GM12878 (cell line): Measurements from ENCODE around the gene DLAT. TPM values are rescaled to one million over a fixed set of nuclear protein-coding genes. Genes with fewer than 3 reads are reported as not detected.

Source experiments
- CBX3 ChIP-seq: fragments of 200-600 bp; sonication (generic); IDR thresholded peaks from 2 replicates; pipeline ENCODE4 v1.6.1; 2016; ENCODE audit warnings: low read depth, borderline replicate concordance
- EED ChIP-seq: sonication (generic); IDR thresholded peaks from 2 replicates; pipeline ENCODE4 v1.6.1; 2016; ENCODE audit warnings: antibody characterized with exemption, low read depth
- ETV6 ChIP-seq, 2 experiments: fragments of 450-650 bp in 1 of 2; IDR thresholded peaks in 1 of 2; conservative IDR thresholded peaks in 1 of 2; 2 replicates each; pipeline ENCODE4 v1.6.1; 2014; ENCODE audit warnings: antibody characterized with exemption in 1 of 2, borderline replicate concordance in 1 of 2, low read depth in 1 of 2, mild to moderate bottlenecking in 1 of 2, moderate library complexity in 1 of 2
- GATAD2B ChIP-seq: fragments of 450-650 bp; conservative IDR thresholded peaks from 2 replicates; pipeline ENCODE4 v1.6.1; 2017; ENCODE audit warnings: low read depth, mild to moderate bottlenecking, moderate library complexity
- LARP7 ChIP-seq: fragments of 450-650 bp; IDR thresholded peaks from 2 replicates; pipeline ENCODE4 v1.6.1; 2017; ENCODE audit warnings: mild to moderate bottlenecking
- SRF ChIP-seq, 2 experiments: IDR thresholded peaks; 2 replicates each; pipeline ENCODE4 v1.6.1; 2011; ENCODE audit warnings: low read depth in 2 of 2, low read length in 2 of 2, mild to moderate bottlenecking in 1 of 2, moderate library complexity in 1 of 2
- SUPT20H ChIP-seq: IDR thresholded peaks from 2 replicates; pipeline ENCODE4 v1.6.1; 2011; ENCODE audit warnings: low read depth, mild to moderate bottlenecking, low read length, moderate library complexity, borderline replicate concordance; ENCODE audit not compliant: control insufficient read depth
- YY1 ChIP-seq: IDR thresholded peaks from 2 replicates; pipeline ENCODE4 v1.6.1; 2011; ENCODE audit warnings: low read depth, mild to moderate bottlenecking, low read length
- polyA plus RNA-seq, 11 experiments: library from polyadenylated mRNA; depleted of rRNA in 4 of 11; unstranded in 6 of 11; stranded (reverse) in 5 of 11; fragments of >200 nt; fragmentation: Nextera tagmentation in 4 of 11; fragmentation: Illumina TruSeq in 1 of 11; extraction: Ambion mirVana in 4 of 11; extraction: Trizol in 1 of 11; gene quantifications; 1 replicate in 1 of 11; 2 replicates in 10 of 11; pipeline versions ENCODE4 v1.2.1 to v1.2.3, GENCODE V29; 2011 to 2016; ENCODE audit warnings: inconsistent platforms in 2 of 11, missing spikeins in 2 of 11, low read depth in 1 of 11
- total RNA-seq, 4 experiments: library from RNA; depleted of rRNA in 3 of 4; stranded (reverse); fragments of >200 nt in 3 of 4; fragmentation: Illumina TruSeq in 1 of 4; extraction: Trizol in 1 of 4; gene quantifications; 2 replicates each; pipeline versions ENCODE4 v1.2.1 to v1.2.3, GENCODE V29; 2013 to 2021
- TF ChIP-seq, protein P1 (sequence below): fragments of 150-350 bp; IDR thresholded peaks from 2 replicates; pipeline ENCODE4 v1.6.1; 2016; ENCODE audit warnings: low read depth, low read length
- TF ChIP-seq, protein P2 (sequence below): IDR thresholded peaks from 2 replicates; pipeline ENCODE4 v1.6.1; 2012; ENCODE audit warnings: low read depth, low read length, improper control_type of control experiment
- TF ChIP-seq, protein P3 (sequence below): IDR thresholded peaks from 2 replicates; pipeline ENCODE4 v1.6.1; 2011; ENCODE audit warnings: low read depth, low read length, improper control_type of control experiment, borderline replicate concordance
- TF ChIP-seq, protein P4 (sequence below): IDR thresholded peaks from 2 replicates; pipeline ENCODE4 v1.6.1; 2011; ENCODE audit warnings: borderline replicate concordance, low read depth, mild to moderate bottlenecking, moderate library complexity, low read length; ENCODE audit not compliant: insufficient read depth, poor library complexity, severe bottlenecking
- TF ChIP-seq, protein P5 (sequence below): fragments of 450-650 bp; IDR thresholded peaks from 2 replicates; pipeline ENCODE4 v1.6.1; 2017; ENCODE audit warnings: low read depth, mild to moderate bottlenecking, moderate library complexity
- TF ChIP-seq, protein P6 (sequence below): IDR thresholded peaks from 2 replicates; pipeline ENCODE4 v1.6.1; 2011; ENCODE audit warnings: mild to moderate bottlenecking, low read depth, low read length, moderate library complexity; ENCODE audit not compliant: insufficient replicate concordance

Gene DLAT
- total and polyA plus RNA-seq, 10 of the 15 experiments (the other 5 are each of a cell fraction or from before 2014, with no cell fraction given) = 16.5 to 79.9 (median 43.8) TPM

DNA sequence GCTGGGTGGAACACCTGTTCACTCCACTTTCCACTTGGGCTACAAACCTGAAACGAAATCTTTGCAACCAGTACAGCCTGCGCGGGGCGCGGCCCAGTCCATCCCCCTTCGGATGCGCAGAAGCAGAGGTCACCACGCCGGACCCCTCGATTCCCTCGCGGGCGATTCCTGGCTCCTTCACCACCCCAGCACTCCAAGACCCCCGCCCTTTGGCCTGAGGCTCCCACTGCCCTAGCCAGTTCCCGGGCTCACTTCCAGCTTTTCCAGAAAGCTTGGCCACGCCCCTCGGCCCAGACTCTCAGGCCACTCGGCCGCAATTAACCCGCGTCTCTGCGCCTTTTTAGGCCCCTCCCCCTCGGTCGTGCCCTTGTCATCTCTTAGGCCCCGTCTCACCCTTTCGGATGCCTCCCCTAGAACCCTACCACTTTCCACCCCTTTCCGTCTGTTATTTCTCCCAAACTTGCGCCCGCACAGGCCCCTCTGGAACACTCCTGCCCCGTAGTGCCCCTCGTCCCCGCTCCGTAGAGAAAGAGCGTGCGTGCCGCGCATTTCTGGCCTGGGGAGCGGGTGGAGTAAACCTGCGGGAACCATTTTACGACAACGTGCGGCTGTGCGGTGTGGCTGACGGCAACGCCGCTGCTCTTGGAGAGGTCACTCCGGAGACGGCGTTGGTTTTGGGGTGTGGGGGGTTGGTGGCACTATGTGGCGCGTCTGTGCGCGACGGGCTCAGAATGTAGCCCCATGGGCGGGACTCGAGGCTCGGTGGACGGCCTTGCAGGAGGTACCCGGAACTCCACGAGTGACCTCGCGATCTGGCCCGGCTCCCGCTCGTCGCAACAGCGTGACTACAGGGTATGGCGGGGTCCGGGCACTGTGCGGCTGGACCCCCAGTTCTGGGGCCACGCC lies at the start of gene DLAT (continued):
- TF ChIP-seq, protein P1, sequence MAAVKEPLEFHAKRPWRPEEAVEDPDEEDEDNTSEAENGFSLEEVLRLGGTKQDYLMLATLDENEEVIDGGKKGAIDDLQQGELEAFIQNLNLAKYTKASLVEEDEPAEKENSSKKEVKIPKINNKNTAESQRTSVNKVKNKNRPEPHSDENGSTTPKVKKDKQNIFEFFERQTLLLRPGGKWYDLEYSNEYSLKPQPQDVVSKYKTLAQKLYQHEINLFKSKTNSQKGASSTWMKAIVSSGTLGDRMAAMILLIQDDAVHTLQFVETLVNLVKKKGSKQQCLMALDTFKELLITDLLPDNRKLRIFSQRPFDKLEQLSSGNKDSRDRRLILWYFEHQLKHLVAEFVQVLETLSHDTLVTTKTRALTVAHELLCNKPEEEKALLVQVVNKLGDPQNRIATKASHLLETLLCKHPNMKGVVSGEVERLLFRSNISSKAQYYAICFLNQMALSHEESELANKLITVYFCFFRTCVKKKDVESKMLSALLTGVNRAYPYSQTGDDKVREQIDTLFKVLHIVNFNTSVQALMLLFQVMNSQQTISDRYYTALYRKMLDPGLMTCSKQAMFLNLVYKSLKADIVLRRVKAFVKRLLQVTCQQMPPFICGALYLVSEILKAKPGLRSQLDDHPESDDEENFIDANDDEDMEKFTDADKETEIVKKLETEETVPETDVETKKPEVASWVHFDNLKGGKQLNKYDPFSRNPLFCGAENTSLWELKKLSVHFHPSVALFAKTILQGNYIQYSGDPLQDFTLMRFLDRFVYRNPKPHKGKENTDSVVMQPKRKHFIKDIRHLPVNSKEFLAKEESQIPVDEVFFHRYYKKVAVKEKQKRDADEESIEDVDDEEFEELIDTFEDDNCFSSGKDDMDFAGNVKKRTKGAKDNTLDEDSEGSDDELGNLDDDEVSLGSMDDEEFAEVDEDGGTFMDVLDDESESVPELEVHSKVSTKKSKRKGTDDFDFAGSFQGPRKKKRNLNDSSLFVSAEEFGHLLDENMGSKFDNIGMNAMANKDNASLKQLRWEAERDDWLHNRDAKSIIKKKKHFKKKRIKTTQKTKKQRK = no peak
- peak; percentile 58; the same call in 1 of the 2 replicates for TF ChIP-seq YY1
- no peak for TF ChIP-seq ETV6 (conservative IDR thresholded peaks at IDR 0.05 in 1 of 2, IDR thresholded peaks at IDR 0.05 in 1 of 2; ENCODE audit: borderline replicate concordance in 1 of 2, low read depth in 1 of 2)
- TF ChIP-seq, protein P2, sequence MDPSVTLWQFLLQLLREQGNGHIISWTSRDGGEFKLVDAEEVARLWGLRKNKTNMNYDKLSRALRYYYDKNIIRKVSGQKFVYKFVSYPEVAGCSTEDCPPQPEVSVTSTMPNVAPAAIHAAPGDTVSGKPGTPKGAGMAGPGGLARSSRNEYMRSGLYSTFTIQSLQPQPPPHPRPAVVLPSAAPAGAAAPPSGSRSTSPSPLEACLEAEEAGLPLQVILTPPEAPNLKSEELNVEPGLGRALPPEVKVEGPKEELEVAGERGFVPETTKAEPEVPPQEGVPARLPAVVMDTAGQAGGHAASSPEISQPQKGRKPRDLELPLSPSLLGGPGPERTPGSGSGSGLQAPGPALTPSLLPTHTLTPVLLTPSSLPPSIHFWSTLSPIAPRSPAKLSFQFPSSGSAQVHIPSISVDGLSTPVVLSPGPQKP = no peak
- TF ChIP-seq, protein P3, sequence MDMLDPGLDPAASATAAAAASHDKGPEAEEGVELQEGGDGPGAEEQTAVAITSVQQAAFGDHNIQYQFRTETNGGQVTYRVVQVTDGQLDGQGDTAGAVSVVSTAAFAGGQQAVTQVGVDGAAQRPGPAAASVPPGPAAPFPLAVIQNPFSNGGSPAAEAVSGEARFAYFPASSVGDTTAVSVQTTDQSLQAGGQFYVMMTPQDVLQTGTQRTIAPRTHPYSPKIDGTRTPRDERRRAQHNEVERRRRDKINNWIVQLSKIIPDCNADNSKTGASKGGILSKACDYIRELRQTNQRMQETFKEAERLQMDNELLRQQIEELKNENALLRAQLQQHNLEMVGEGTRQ = no peak
- peak; percentile 72 for TF ChIP-seq LARP7
- peak; percentile 74 for TF ChIP-seq GATAD2B
- TF ChIP-seq, protein P4, sequence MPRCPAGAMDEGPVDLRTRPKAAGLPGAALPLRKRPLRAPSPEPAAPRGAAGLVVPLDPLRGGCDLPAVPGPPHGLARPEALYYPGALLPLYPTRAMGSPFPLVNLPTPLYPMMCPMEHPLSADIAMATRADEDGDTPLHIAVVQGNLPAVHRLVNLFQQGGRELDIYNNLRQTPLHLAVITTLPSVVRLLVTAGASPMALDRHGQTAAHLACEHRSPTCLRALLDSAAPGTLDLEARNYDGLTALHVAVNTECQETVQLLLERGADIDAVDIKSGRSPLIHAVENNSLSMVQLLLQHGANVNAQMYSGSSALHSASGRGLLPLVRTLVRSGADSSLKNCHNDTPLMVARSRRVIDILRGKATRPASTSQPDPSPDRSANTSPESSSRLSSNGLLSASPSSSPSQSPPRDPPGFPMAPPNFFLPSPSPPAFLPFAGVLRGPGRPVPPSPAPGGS = no peak
- TF ChIP-seq CBX3 = no peak
- TF ChIP-seq, protein P5, sequence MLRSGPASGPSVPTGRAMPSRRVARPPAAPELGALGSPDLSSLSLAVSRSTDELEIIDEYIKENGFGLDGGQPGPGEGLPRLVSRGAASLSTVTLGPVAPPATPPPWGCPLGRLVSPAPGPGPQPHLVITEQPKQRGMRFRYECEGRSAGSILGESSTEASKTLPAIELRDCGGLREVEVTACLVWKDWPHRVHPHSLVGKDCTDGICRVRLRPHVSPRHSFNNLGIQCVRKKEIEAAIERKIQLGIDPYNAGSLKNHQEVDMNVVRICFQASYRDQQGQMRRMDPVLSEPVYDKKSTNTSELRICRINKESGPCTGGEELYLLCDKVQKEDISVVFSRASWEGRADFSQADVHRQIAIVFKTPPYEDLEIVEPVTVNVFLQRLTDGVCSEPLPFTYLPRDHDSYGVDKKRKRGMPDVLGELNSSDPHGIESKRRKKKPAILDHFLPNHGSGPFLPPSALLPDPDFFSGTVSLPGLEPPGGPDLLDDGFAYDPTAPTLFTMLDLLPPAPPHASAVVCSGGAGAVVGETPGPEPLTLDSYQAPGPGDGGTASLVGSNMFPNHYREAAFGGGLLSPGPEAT = peak; percentile 77
- no peak for TF ChIP-seq EED
- TF ChIP-seq SRF (IDR thresholded peaks at IDR 0.05; ENCODE audit: low read depth in 2 of 2, low read length in 2 of 2) = no peak
- TF ChIP-seq, protein P6, sequence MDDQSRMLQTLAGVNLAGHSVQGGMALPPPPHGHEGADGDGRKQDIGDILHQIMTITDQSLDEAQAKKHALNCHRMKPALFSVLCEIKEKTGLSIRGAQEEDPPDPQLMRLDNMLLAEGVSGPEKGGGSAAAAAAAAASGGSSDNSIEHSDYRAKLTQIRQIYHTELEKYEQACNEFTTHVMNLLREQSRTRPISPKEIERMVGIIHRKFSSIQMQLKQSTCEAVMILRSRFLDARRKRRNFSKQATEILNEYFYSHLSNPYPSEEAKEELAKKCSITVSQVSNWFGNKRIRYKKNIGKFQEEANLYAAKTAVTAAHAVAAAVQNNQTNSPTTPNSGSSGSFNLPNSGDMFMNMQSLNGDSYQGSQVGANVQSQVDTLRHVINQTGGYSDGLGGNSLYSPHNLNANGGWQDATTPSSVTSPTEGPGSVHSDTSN = no peak
- no peak for TF ChIP-seq SUPT20H
